WTC11 (cell line): Measurements from ENCODE around the gene PLD5. TPM values are rescaled to one million over a fixed set of nuclear protein-coding genes. Genes with fewer than 3 reads are reported as not detected.

Source experiments
- ATAC-seq: fragments of 200-7000 bp; cut with Tn5 transposase; 2 replicates; pipeline ENCODE4 v1.10.0; 2021; ENCODE audit warnings: mild to moderate bottlenecking, moderate library complexity
- CTCF ChIA-PET: fragments of 300-600 bp; sonication (Branson Sonifier 250); formaldehyde crosslinking; loops from one replicate; lab custom pipeline; 2021; ENCODE audit warnings: antibody characterized with exemption; lab: Charles Lee
- POLR2A ChIA-PET: fragments of 350-600 bp; sonication (Branson Sonifier 250); formaldehyde crosslinking; loops from one replicate; lab custom pipeline; 2021; ENCODE audit warnings: antibody characterized with exemption; lab: Charles Lee
- DNase-seq: peaks from one replicate; pipeline ENCODE4 v3.0.0; 2021; ENCODE audit warnings: low spot score
- H3K27ac Mint-ChIP-seq: 2 replicates; pipeline ENCODE4 v1.8.0; 2021; ENCODE audit warnings: mixed read lengths
- H3K27me3 Mint-ChIP-seq: 2 replicates; pipeline ENCODE4 v1.8.0; 2021; ENCODE audit warnings: low read depth, mild to moderate bottlenecking, moderate library complexity, mixed read lengths
- H3K36me3 Mint-ChIP-seq: 2 replicates; pipeline ENCODE4 v1.8.0; 2021; ENCODE audit warnings: mixed read lengths
- H3K4me1 Mint-ChIP-seq: 2 replicates; pipeline ENCODE4 v1.8.0; 2022; ENCODE audit warnings: mixed read lengths
- H3K4me3 Mint-ChIP-seq: 2 replicates; pipeline ENCODE4 v1.8.0; 2021; ENCODE audit warnings: mild to moderate bottlenecking, moderate library complexity, mixed read lengths
- H3K9me3 Mint-ChIP-seq: 2 replicates; pipeline ENCODE4 v1.8.0; 2021; ENCODE audit warnings: mixed read lengths
- ATF1 ChIP-seq: sonication (generic); formaldehyde crosslinking; IDR thresholded peaks from 2 replicates; pipeline ENCODE4 v1.8.1; 2023; ENCODE audit warnings: mild to moderate bottlenecking, moderate library complexity, missing genetic modification reagents
- GRHL2 ChIP-seq: fragments of 250-450 bp; sonication (Bioruptor Pico); IDR thresholded peaks from 2 replicates; pipeline ENCODE4 v1.8.0; 2022; ENCODE audit warnings: mild to moderate bottlenecking, moderate library complexity; ENCODE audit not compliant: insufficient replicate concordance, severe bottlenecking
- NFE2L1 ChIP-seq: sonication (generic); formaldehyde crosslinking; IDR thresholded peaks from 2 replicates; pipeline ENCODE4 v1.8.1; 2023; ENCODE audit warnings: missing genetic modification reagents
- RORB ChIP-seq: fragments of 250-450 bp; sonication (Bioruptor Pico); IDR thresholded peaks from 2 replicates; pipeline ENCODE4 v1.9.0; 2021; ENCODE audit warnings: mild to moderate bottlenecking
- SMAD3 ChIP-seq: sonication (generic); formaldehyde crosslinking; IDR thresholded peaks from 2 replicates; pipeline ENCODE4 v1.8.0; 2022; ENCODE audit warnings: missing genetic modification reagents, mild to moderate bottlenecking, borderline replicate concordance
- SMAD4 ChIP-seq: sonication (generic); formaldehyde crosslinking; IDR thresholded peaks from 2 replicates; pipeline ENCODE4 v1.8.0; 2022; ENCODE audit warnings: mild to moderate bottlenecking, missing genetic modification reagents
- SOX15 ChIP-seq: fragments of 250-450 bp; sonication (Bioruptor Pico); IDR thresholded peaks from 2 replicates; pipeline ENCODE4 v1.9.0; 2021; ENCODE audit warnings: mild to moderate bottlenecking
- SP1 ChIP-seq: sonication (generic); formaldehyde crosslinking; conservative IDR thresholded peaks from 2 replicates; pipeline ENCODE4 v1.8.1; 2022; ENCODE audit warnings: missing genetic modification reagents
- ZBTB21 ChIP-seq: sonication (generic); formaldehyde crosslinking; IDR thresholded peaks from 2 replicates; pipeline ENCODE4 v1.8.1; 2023; ENCODE audit warnings: mild to moderate bottlenecking, missing genetic modification reagents, borderline replicate concordance
- ZNF416 ChIP-seq: fragments of 250-450 bp; sonication (Bioruptor Pico); IDR thresholded peaks from 2 replicates; pipeline ENCODE4 v1.9.0; 2021; ENCODE audit warnings: mild to moderate bottlenecking, inconsistent platforms
- ZNF671 ChIP-seq: fragments of 250-450 bp; sonication (Bioruptor Pico); IDR thresholded peaks from 2 replicates; pipeline ENCODE4 v1.8.0; 2021; ENCODE audit warnings: mild to moderate bottlenecking
- total RNA-seq: library from RNA; stranded (reverse); gene quantifications from 3 replicates; pipeline ENCODE4 v1.2.3, GENCODE V29; 2021
- TF ChIP-seq, protein P1 (sequence below): sonication (generic); formaldehyde crosslinking; IDR thresholded peaks from 2 replicates; pipeline ENCODE4 v1.8.1; 2023; ENCODE audit warnings: mild to moderate bottlenecking, missing genetic modification reagents
- TF ChIP-seq, protein P2 (sequence below): fragments of 250-450 bp; sonication (Bioruptor Pico); IDR thresholded peaks from 2 replicates; pipeline ENCODE4 v2.1.2; 2022; ENCODE audit warnings: mild to moderate bottlenecking, moderate library complexity
- TF ChIP-seq, protein P3 (sequence below): fragments of 250-450 bp; sonication (Bioruptor Pico); IDR thresholded peaks from 2 replicates; pipeline ENCODE4 v1.9.0; 2021; ENCODE audit warnings: mild to moderate bottlenecking
- TF ChIP-seq, protein P4 (sequence below): fragments of 250-450 bp; sonication (Bioruptor Pico); IDR thresholded peaks from 2 replicates; pipeline ENCODE4 v1.9.0; 2021; ENCODE audit warnings: mild to moderate bottlenecking, borderline replicate concordance
- TF ChIP-seq, protein P5 (sequence below): sonication (generic); formaldehyde crosslinking; IDR thresholded peaks from 2 replicates; pipeline ENCODE4 v1.8.1; 2023; ENCODE audit warnings: mild to moderate bottlenecking, moderate library complexity, missing genetic modification reagents
- TF ChIP-seq, protein P6 (sequence below): sonication (generic); formaldehyde crosslinking; conservative IDR thresholded peaks from 2 replicates; pipeline ENCODE4 v1.8.1; 2022; ENCODE audit warnings: mild to moderate bottlenecking, missing genetic modification reagents
- TF ChIP-seq, protein P7 (sequence below): sonication (generic); formaldehyde crosslinking; IDR thresholded peaks from 2 replicates; pipeline ENCODE4 v1.8.1; 2022; ENCODE audit warnings: missing genetic modification reagents, borderline replicate concordance
- TF ChIP-seq, protein P8 (sequence below): sonication (generic); formaldehyde crosslinking; IDR thresholded peaks from 2 replicates; pipeline ENCODE4 v1.8.0; 2022; ENCODE audit warnings: missing genetic modification reagents
- TF ChIP-seq, protein P9 (sequence below): sonication (generic); formaldehyde crosslinking; IDR thresholded peaks from 2 replicates; pipeline ENCODE4 v1.8.0; 2023; ENCODE audit warnings: mild to moderate bottlenecking, missing genetic modification reagents

Gene PLD5
- total RNA-seq, 1 experiment from 2014 or later: 6.4 TPM

DNA sequence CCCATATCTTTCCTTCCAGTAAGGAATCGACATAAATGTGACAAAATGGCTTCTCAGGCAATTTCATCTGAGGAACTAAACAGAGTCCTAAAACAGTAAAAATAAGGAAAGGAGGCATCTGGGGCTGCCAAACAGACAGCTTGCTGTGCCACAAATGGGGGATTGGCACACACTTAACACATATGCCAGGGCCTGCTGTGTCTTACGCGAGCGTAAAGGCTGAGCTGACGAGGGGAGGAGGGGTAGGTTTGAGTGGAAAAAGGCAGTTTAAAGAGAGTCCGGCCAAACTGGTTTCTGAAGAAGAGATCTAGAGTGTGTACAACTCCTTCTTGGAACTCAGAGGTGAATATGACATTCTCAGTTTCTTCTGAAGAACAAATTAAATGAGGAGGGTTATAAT, 281.5 kb downstream of the PLD5 start:
- ChIA-PET CTCF (no interaction called here), POLR2A (no interaction called here)
- peaks cover 29% of the 10 kb centered on the region for H3K4me1 Mint-ChIP-seq
- DNase-seq (no peak), ATAC-seq (no peak)
- no peaks in the 10 kb centered on the region for H3K36me3 Mint-ChIP-seq
- no peaks in the 10 kb centered on the region for H3K9me3 Mint-ChIP-seq
- H3K4me3 Mint-ChIP-seq: no peak overlapping the region
- no peak overlapping the region for H3K27ac Mint-ChIP-seq
- H3K27me3 Mint-ChIP-seq: no peaks in the 10 kb centered on the region
- TF ChIP-seq SMAD3 (CRISPR knock-in tag) (no peak), SMAD4 (CRISPR knock-in tag) (no peak), ATF1 (CRISPR knock-in tag) (no peak), NFE2L1 (CRISPR knock-in tag) (no peak), ZBTB21 (CRISPR knock-in tag) (no peak), GRHL2 (CRISPR knock-in tag) (no peak), ZNF416 (CRISPR knock-in tag) (no peak), ZNF671 (CRISPR knock-in tag) (no peak), SP1 (CRISPR knock-in tag) (no peak), RORB (no peak), SOX15 (CRISPR knock-in tag) (no peak)
- TF ChIP-seq, protein P1, sequence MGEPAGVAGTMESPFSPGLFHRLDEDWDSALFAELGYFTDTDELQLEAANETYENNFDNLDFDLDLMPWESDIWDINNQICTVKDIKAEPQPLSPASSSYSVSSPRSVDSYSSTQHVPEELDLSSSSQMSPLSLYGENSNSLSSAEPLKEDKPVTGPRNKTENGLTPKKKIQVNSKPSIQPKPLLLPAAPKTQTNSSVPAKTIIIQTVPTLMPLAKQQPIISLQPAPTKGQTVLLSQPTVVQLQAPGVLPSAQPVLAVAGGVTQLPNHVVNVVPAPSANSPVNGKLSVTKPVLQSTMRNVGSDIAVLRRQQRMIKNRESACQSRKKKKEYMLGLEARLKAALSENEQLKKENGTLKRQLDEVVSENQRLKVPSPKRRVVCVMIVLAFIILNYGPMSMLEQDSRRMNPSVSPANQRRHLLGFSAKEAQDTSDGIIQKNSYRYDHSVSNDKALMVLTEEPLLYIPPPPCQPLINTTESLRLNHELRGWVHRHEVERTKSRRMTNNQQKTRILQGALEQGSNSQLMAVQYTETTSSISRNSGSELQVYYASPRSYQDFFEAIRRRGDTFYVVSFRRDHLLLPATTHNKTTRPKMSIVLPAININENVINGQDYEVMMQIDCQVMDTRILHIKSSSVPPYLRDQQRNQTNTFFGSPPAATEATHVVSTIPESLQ (CRISPR knock-in tag): no peak
- TF ChIP-seq, protein P2, sequence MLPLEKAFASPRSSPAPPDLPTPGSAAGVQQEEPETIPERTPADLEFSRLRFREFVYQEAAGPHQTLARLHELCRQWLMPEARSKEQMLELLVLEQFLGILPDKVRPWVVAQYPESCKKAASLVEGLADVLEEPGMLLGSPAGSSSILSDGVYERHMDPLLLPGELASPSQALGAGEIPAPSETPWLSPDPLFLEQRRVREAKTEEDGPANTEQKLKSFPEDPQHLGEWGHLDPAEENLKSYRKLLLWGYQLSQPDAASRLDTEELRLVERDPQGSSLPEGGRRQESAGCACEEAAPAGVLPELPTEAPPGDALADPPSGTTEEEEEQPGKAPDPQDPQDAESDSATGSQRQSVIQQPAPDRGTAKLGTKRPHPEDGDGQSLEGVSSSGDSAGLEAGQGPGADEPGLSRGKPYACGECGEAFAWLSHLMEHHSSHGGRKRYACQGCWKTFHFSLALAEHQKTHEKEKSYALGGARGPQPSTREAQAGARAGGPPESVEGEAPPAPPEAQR (CRISPR knock-in tag): no peak
- TF ChIP-seq, protein P3, sequence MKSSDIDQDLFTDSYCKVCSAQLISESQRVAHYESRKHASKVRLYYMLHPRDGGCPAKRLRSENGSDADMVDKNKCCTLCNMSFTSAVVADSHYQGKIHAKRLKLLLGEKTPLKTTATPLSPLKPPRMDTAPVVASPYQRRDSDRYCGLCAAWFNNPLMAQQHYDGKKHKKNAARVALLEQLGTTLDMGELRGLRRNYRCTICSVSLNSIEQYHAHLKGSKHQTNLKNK (CRISPR knock-in tag): no peak
- TF ChIP-seq, protein P4, sequence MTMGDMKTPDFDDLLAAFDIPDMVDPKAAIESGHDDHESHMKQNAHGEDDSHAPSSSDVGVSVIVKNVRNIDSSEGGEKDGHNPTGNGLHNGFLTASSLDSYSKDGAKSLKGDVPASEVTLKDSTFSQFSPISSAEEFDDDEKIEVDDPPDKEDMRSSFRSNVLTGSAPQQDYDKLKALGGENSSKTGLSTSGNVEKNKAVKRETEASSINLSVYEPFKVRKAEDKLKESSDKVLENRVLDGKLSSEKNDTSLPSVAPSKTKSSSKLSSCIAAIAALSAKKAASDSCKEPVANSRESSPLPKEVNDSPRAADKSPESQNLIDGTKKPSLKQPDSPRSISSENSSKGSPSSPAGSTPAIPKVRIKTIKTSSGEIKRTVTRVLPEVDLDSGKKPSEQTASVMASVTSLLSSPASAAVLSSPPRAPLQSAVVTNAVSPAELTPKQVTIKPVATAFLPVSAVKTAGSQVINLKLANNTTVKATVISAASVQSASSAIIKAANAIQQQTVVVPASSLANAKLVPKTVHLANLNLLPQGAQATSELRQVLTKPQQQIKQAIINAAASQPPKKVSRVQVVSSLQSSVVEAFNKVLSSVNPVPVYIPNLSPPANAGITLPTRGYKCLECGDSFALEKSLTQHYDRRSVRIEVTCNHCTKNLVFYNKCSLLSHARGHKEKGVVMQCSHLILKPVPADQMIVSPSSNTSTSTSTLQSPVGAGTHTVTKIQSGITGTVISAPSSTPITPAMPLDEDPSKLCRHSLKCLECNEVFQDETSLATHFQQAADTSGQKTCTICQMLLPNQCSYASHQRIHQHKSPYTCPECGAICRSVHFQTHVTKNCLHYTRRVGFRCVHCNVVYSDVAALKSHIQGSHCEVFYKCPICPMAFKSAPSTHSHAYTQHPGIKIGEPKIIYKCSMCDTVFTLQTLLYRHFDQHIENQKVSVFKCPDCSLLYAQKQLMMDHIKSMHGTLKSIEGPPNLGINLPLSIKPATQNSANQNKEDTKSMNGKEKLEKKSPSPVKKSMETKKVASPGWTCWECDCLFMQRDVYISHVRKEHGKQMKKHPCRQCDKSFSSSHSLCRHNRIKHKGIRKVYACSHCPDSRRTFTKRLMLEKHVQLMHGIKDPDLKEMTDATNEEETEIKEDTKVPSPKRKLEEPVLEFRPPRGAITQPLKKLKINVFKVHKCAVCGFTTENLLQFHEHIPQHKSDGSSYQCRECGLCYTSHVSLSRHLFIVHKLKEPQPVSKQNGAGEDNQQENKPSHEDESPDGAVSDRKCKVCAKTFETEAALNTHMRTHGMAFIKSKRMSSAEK: no peak
- TF ChIP-seq, protein P5, sequence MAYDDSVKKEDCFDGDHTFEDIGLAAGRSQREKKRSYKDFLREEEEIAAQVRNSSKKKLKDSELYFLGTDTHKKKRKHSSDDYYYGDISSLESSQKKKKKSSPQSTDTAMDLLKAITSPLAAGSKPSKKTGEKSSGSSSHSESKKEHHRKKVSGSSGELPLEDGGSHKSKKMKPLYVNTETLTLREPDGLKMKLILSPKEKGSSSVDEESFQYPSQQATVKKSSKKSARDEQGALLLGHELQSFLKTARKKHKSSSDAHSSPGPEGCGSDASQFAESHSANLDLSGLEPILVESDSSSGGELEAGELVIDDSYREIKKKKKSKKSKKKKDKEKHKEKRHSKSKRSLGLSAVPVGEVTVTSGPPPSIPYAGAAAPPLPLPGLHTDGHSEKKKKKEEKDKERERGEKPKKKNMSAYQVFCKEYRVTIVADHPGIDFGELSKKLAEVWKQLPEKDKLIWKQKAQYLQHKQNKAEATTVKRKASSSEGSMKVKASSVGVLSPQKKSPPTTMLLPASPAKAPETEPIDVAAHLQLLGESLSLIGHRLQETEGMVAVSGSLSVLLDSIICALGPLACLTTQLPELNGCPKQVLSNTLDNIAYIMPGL (CRISPR knock-in tag): no peak
- TF ChIP-seq, protein P6, sequence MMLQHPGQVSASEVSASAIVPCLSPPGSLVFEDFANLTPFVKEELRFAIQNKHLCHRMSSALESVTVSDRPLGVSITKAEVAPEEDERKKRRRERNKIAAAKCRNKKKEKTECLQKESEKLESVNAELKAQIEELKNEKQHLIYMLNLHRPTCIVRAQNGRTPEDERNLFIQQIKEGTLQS (CRISPR knock-in tag): no peak
- TF ChIP-seq, protein P7, sequence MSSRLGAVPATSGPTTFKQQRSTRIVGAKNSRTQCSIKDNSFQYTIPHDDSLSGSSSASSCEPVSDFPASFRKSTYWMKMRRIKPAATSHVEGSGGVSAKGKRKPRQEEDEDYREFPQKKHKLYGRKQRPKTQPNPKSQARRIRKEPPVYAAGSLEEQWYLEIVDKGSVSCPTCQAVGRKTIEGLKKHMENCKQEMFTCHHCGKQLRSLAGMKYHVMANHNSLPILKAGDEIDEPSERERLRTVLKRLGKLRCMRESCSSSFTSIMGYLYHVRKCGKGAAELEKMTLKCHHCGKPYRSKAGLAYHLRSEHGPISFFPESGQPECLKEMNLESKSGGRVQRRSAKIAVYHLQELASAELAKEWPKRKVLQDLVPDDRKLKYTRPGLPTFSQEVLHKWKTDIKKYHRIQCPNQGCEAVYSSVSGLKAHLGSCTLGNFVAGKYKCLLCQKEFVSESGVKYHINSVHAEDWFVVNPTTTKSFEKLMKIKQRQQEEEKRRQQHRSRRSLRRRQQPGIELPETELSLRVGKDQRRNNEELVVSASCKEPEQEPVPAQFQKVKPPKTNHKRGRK (CRISPR knock-in tag): no peak
- TF ChIP-seq, protein P8, sequence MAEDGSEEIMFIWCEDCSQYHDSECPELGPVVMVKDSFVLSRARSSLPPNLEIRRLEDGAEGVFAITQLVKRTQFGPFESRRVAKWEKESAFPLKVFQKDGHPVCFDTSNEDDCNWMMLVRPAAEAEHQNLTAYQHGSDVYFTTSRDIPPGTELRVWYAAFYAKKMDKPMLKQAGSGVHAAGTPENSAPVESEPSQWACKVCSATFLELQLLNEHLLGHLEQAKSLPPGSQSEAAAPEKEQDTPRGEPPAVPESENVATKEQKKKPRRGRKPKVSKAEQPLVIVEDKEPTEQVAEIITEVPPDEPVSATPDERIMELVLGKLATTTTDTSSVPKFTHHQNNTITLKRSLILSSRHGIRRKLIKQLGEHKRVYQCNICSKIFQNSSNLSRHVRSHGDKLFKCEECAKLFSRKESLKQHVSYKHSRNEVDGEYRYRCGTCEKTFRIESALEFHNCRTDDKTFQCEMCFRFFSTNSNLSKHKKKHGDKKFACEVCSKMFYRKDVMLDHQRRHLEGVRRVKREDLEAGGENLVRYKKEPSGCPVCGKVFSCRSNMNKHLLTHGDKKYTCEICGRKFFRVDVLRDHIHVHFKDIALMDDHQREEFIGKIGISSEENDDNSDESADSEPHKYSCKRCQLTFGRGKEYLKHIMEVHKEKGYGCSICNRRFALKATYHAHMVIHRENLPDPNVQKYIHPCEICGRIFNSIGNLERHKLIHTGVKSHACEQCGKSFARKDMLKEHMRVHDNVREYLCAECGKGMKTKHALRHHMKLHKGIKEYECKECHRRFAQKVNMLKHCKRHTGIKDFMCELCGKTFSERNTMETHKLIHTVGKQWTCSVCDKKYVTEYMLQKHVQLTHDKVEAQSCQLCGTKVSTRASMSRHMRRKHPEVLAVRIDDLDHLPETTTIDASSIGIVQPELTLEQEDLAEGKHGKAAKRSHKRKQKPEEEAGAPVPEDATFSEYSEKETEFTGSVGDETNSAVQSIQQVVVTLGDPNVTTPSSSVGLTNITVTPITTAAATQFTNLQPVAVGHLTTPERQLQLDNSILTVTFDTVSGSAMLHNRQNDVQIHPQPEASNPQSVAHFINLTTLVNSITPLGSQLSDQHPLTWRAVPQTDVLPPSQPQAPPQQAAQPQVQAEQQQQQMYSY (CRISPR knock-in tag): no peak
- TF ChIP-seq, protein P9, sequence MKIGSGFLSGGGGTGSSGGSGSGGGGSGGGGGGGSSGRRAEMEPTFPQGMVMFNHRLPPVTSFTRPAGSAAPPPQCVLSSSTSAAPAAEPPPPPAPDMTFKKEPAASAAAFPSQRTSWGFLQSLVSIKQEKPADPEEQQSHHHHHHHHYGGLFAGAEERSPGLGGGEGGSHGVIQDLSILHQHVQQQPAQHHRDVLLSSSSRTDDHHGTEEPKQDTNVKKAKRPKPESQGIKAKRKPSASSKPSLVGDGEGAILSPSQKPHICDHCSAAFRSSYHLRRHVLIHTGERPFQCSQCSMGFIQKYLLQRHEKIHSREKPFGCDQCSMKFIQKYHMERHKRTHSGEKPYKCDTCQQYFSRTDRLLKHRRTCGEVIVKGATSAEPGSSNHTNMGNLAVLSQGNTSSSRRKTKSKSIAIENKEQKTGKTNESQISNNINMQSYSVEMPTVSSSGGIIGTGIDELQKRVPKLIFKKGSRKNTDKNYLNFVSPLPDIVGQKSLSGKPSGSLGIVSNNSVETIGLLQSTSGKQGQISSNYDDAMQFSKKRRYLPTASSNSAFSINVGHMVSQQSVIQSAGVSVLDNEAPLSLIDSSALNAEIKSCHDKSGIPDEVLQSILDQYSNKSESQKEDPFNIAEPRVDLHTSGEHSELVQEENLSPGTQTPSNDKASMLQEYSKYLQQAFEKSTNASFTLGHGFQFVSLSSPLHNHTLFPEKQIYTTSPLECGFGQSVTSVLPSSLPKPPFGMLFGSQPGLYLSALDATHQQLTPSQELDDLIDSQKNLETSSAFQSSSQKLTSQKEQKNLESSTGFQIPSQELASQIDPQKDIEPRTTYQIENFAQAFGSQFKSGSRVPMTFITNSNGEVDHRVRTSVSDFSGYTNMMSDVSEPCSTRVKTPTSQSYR (CRISPR knock-in tag): no peak
- TF ChIP-seq, all 79 proteins: peak for 0
